Measurements from ENCODE around the gene MPRIP.

Gene MPRIP

GRCh38 chr17:17242246-17242645, 200.0 kb downstream of the MPRIP start:
- no peak for TF ChIP-seq CTCF (IDR thresholded peaks at IDR 0.05; ENCODE audit: low read depth, low read length)
- H3K4me3 ChIP-seq (replicated peaks in 1 of 2; ENCODE audit: low read depth in 2 of 2, low read length in 2 of 2), result no peak overlapping the region
- DNase-seq (ENCODE audit: low read depth in 2 of 2), result no peak

Measured in cardiac fibroblast (primary cell).